ENCODE measurements around the gene PRDM16. TPM values are rescaled to one million over a fixed set of nuclear protein-coding genes. Genes with fewer than 3 reads are reported as not detected.

PRDM16 gene
- total RNA-seq, 1 experiment from 2014 or later, result 0.17 TPM

GRCh38 chr1:3259020-3259419 lies 190.0 kb downstream of the PRDM16 start:
- peaks cover 2 to 4% (median 2%) of the 10 kb centered on the region in 3 experiments; a peak in 5 of 7 replicates for H3K36me3 Mint-ChIP-seq (ENCODE audit: insufficient read depth in 1 of 3, low read depth in 3 of 3)
- Histone ChIP-seq H3K23me2 (ENCODE audit: insufficient read length, low read depth, low read length, poor library complexity, severe bottlenecking) (no peaks in the 10 kb centered on the region), H3K23ac (ENCODE audit: insufficient read length, low read depth, low read length) (no peak overlapping the region), H4K91ac (ENCODE audit: insufficient read length, low read depth, low read length) (no peak overlapping the region), H2BK15ac (ENCODE audit: low read depth, low read length) (no peak overlapping the region), H3K27ac (ENCODE audit: insufficient read length, low read depth, low read length) (no peak overlapping the region), H3K4me1 (ENCODE audit: insufficient read depth, low read length) (no peaks in the 10 kb centered on the region), H2BK120ac (ENCODE audit: low read depth, low read length, poor library complexity, severe bottlenecking) (no peak overlapping the region), H3K56ac (ENCODE audit: insufficient read length, low read depth, low read length) (no peak overlapping the region), H3T11ph (ENCODE audit: low read length) (no peak overlapping the region), H2AK5ac (ENCODE audit: insufficient read length, low read length) (no peak overlapping the region), H4K5ac (ENCODE audit: insufficient read length, low read depth, low read length) (no peak overlapping the region), H2AFZ (ENCODE audit: low read length) (no peak overlapping the region), H3K79me1 (ENCODE audit: insufficient read depth, low read depth, low read length, poor library complexity, severe bottlenecking) (no peaks in the 10 kb centered on the region), H4K8ac (replicated peaks; ENCODE audit: insufficient read length, low read depth, low read length) (no peak overlapping the region), H3K4ac (ENCODE audit: low read depth, low read length) (no peak overlapping the region), H4K20me1 (ENCODE audit: control insufficient read depth, insufficient read depth, insufficient read length) (no peaks in the 10 kb centered on the region), H2BK20ac (ENCODE audit: low read depth, low read length, poor library complexity, severe bottlenecking) (no peak overlapping the region), H3K4me2 (ENCODE audit: insufficient read depth, insufficient read length, low read length) (no peak overlapping the region), H3K14ac (ENCODE audit: insufficient read depth, low read length) (no peak overlapping the region), H2BK12ac (ENCODE audit: insufficient read length, low read depth, low read length) (no peak overlapping the region), H3K27me3 (ENCODE audit: insufficient read depth, low read length) (no peaks in the 10 kb centered on the region), H3K9ac (ENCODE audit: extremely low read depth, insufficient read length, low read length) (no peak overlapping the region), H2BK5ac (ENCODE audit: insufficient read length, low read length) (no peak overlapping the region), H3K9me3 (ENCODE audit: control insufficient read depth, low read depth, low read length) (no peaks in the 10 kb centered on the region), H3K18ac (ENCODE audit: insufficient read length, low read depth, low read length) (no peak overlapping the region), H3K79me2 (ENCODE audit: insufficient read depth, low read length) (no peaks in the 10 kb centered on the region)
- no CpG with 5 or more reads among the region's 14 CpGs for WGBS (ENCODE audit: extremely low coverage, insufficient read length, low lambda C conversion rate)
- TF ChIP-seq, protein P1, sequence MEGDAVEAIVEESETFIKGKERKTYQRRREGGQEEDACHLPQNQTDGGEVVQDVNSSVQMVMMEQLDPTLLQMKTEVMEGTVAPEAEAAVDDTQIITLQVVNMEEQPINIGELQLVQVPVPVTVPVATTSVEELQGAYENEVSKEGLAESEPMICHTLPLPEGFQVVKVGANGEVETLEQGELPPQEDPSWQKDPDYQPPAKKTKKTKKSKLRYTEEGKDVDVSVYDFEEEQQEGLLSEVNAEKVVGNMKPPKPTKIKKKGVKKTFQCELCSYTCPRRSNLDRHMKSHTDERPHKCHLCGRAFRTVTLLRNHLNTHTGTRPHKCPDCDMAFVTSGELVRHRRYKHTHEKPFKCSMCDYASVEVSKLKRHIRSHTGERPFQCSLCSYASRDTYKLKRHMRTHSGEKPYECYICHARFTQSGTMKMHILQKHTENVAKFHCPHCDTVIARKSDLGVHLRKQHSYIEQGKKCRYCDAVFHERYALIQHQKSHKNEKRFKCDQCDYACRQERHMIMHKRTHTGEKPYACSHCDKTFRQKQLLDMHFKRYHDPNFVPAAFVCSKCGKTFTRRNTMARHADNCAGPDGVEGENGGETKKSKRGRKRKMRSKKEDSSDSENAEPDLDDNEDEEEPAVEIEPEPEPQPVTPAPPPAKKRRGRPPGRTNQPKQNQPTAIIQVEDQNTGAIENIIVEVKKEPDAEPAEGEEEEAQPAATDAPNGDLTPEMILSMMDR (conservative IDR thresholded peaks at IDR 0.05), result no peak
- H3K4me3 Mint-ChIP-seq, result no peak overlapping the region
- H3K27ac Mint-ChIP-seq, result no peak overlapping the region
- H3K27me3 Mint-ChIP-seq (ENCODE audit: low read depth), result peaks cover 5% of the 10 kb centered on the region
- DNase-seq, result no peak
- H3K4me1 Mint-ChIP-seq, result no peaks in the 10 kb centered on the region
- H3K9me3 Mint-ChIP-seq, result peaks cover 4 to 5% of the 10 kb centered on the region in 2 experiments; a peak in 3 of 5 replicates

All from H9 (cell line).